ENCODE data around the gene TGFB1I1.

Gene TGFB1I1

GRCh38 chr16:31474173-31474714, 2.3 kb downstream of the TGFB1I1 start:
- ATAC-seq (ENCODE audit: low read depth) (no peak), DNase-seq (ENCODE audit: low spot score) (no peak)
- H3K4me3 ChIP-seq (ENCODE audit: severe bottlenecking) = no peak overlapping the region
- H3K9me3 ChIP-seq (ENCODE audit: severe bottlenecking) = no peaks in the 10 kb centered on the region
- H3K27ac ChIP-seq (ENCODE audit: poor library complexity, severe bottlenecking) = no peak overlapping the region
- TF ChIP-seq, protein P1, sequence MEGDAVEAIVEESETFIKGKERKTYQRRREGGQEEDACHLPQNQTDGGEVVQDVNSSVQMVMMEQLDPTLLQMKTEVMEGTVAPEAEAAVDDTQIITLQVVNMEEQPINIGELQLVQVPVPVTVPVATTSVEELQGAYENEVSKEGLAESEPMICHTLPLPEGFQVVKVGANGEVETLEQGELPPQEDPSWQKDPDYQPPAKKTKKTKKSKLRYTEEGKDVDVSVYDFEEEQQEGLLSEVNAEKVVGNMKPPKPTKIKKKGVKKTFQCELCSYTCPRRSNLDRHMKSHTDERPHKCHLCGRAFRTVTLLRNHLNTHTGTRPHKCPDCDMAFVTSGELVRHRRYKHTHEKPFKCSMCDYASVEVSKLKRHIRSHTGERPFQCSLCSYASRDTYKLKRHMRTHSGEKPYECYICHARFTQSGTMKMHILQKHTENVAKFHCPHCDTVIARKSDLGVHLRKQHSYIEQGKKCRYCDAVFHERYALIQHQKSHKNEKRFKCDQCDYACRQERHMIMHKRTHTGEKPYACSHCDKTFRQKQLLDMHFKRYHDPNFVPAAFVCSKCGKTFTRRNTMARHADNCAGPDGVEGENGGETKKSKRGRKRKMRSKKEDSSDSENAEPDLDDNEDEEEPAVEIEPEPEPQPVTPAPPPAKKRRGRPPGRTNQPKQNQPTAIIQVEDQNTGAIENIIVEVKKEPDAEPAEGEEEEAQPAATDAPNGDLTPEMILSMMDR (IDR thresholded peaks at IDR 0.05; ENCODE audit: poor library complexity, severe bottlenecking) = no peak
- H3K36me3 ChIP-seq (ENCODE audit: low read depth) = peaks cover 47% of the 10 kb centered on the region
- H3K4me1 ChIP-seq (ENCODE audit: insufficient read depth, poor library complexity, severe bottlenecking) = peaks cover 9% of the 10 kb centered on the region
- no peaks in the 10 kb centered on the region for H3K27me3 ChIP-seq (ENCODE audit: insufficient read depth, poor library complexity, severe bottlenecking)

DNA sequence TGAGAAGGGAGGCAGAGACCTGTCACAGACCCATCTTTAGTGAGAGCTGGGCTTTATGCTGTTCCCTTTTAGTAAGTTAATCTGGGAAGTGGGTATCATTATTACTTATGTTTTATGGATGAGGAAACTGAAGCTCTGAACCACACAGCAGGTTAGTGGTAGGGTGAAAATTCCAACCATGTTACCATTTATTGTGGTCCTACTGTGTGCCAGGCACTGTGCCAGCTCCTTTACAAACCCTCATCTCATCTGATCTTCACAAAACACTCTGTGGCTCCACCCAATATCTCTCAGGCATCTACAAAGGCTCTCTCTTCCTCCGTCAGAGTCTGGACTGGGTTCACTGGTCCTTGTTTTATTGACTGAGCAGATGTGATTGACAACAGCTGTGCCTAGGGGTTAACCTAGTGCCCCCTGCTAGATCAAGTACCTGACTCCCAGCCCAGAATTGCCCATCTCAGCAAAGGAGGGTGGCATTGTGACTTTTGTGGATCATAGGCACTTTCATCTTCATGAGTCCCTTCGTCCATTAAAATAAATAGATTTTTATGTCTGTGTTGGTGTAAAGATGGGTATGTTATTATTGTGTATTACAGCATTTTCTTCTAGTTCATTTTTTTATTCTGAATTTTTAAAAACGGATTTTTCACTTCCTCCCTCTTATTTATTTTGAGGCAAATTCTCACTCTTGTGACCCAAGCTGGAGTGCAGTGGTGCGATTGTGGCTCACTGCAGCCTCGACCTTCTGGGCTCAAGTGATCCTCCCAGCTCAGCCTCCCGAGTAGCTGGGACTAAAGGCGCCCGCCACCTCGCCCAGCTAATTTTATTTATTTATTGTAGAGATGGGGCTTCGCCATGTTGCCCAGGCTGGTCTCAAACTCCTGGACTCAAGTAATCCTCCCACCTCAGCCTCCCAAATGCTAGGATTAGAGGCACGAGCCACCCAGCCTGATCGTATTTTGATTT, 3.1 kb downstream of the TGFB1I1 start:
- Histone ChIP-seq H3K27me3 (ENCODE audit: insufficient read depth, poor library complexity, severe bottlenecking) (no peaks in the 10 kb centered on the region), H3K4me1 (ENCODE audit: insufficient read depth, poor library complexity, severe bottlenecking) (peaks cover 9% of the 10 kb centered on the region), H3K9me3 (ENCODE audit: severe bottlenecking) (no peaks in the 10 kb centered on the region), H3K27ac (ENCODE audit: poor library complexity, severe bottlenecking) (no peak overlapping the region), H3K4me3 (ENCODE audit: severe bottlenecking) (no peak overlapping the region), H3K36me3 (ENCODE audit: low read depth) (peaks cover 47% of the 10 kb centered on the region)
- DNase-seq (ENCODE audit: low spot score) = no peak
- no peak for ATAC-seq (ENCODE audit: low read depth)
- TF ChIP-seq, protein P1 (IDR thresholded peaks at IDR 0.05; ENCODE audit: poor library complexity, severe bottlenecking) = no peak

DNA sequence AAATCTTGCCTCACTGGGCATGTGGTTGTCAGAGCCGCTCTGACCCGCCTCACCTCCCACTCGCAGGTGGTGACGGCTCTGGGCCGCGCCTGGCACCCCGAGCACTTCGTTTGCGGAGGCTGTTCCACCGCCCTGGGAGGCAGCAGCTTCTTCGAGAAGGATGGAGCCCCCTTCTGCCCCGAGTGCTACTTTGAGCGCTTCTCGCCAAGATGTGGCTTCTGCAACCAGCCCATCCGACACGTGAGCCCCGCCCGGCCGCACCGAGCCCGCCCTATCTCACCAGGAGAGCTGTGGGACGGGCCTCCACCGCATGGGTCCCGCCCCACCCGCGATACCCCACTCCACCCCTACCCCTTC, 4.0 kb downstream of the TGFB1I1 start:
- TF ChIP-seq, protein P1 (IDR thresholded peaks at IDR 0.05; ENCODE audit: poor library complexity, severe bottlenecking) = no peak
- Histone ChIP-seq H3K36me3 (ENCODE audit: low read depth) (peaks cover 47% of the 10 kb centered on the region), H3K4me3 (ENCODE audit: severe bottlenecking) (no peak overlapping the region), H3K9me3 (ENCODE audit: severe bottlenecking) (no peaks in the 10 kb centered on the region), H3K4me1 (ENCODE audit: insufficient read depth, poor library complexity, severe bottlenecking) (peaks cover 7% of the 10 kb centered on the region), H3K27ac (ENCODE audit: poor library complexity, severe bottlenecking) (no peak overlapping the region), H3K27me3 (ENCODE audit: insufficient read depth, poor library complexity, severe bottlenecking) (no peaks in the 10 kb centered on the region)
- ATAC-seq (ENCODE audit: low read depth) (no peak), DNase-seq (ENCODE audit: low spot score) (no peak)

GRCh38 chr16:31476303-31477219, 4.6 kb downstream of the TGFB1I1 start:
- H3K4me3 ChIP-seq (ENCODE audit: severe bottlenecking) = no peak overlapping the region
- peaks cover 47% of the 10 kb centered on the region for H3K36me3 ChIP-seq (ENCODE audit: low read depth)
- no peaks in the 10 kb centered on the region for H3K27me3 ChIP-seq (ENCODE audit: insufficient read depth, poor library complexity, severe bottlenecking)
- ATAC-seq (ENCODE audit: low read depth) (no peak), DNase-seq (ENCODE audit: low spot score) (no peak)
- H3K27ac ChIP-seq (ENCODE audit: poor library complexity, severe bottlenecking) = no peak overlapping the region
- peaks cover under 1% of the 10 kb centered on the region for H3K4me1 ChIP-seq (ENCODE audit: insufficient read depth, poor library complexity, severe bottlenecking)
- TF ChIP-seq, protein P1 (IDR thresholded peaks at IDR 0.05; ENCODE audit: poor library complexity, severe bottlenecking) = no peak
- H3K9me3 ChIP-seq (ENCODE audit: severe bottlenecking) = no peaks in the 10 kb centered on the region

Data from RWPE2 (cell line).